GM12878 (cell line): ENCODE results near the gene ANGPTL5. TPM values are rescaled to one million over a fixed set of nuclear protein-coding genes. Genes with fewer than 3 reads are reported as not detected.

ENCODE experiments used
- CBX3 ChIP-seq: fragments of 200-600 bp; sonication (generic); IDR thresholded peaks from 2 replicates; pipeline ENCODE4 v1.6.1; 2016; ENCODE audit warnings: low read depth, borderline replicate concordance
- CBX5 ChIP-seq: sonication (generic); IDR thresholded peaks from 2 replicates; pipeline ENCODE4 v1.6.1; 2016; ENCODE audit warnings: low read depth, moderate library complexity, mild to moderate bottlenecking, inconsistent platforms
- EP300 ChIP-seq, 2 experiments: fragments of 150-350 bp in 1 of 2; IDR thresholded peaks; 2 replicates each; pipeline ENCODE4 v1.6.1; 2011 to 2012; ENCODE audit warnings: low read depth in 2 of 2, low read length in 2 of 2, borderline replicate concordance in 1 of 2, improper control_type of control experiment in 1 of 2, inconsistent platforms in 1 of 2; ENCODE audit not compliant: control insufficient read depth in 1 of 2
- HDGF ChIP-seq: fragments of 450-650 bp; IDR thresholded peaks from 2 replicates; pipeline ENCODE4 v1.6.1; 2016; ENCODE audit warnings: antibody characterized with exemption
- IKZF1 ChIP-seq: fragments of 450-650 bp; conservative IDR thresholded peaks from 2 replicates; pipeline ENCODE4 v1.6.1; 2017; ENCODE audit warnings: antibody characterized with exemption, mild to moderate bottlenecking
- NFIC ChIP-seq: IDR thresholded peaks from 2 replicates; pipeline ENCODE4 v1.6.1; 2012; ENCODE audit warnings: low read depth, mild to moderate bottlenecking, inconsistent platforms, low read length, moderate library complexity
- NFXL1 ChIP-seq: fragments of 450-650 bp; IDR thresholded peaks from 2 replicates; pipeline ENCODE4 v1.6.1; 2017; ENCODE audit warnings: antibody characterized with exemption, mild to moderate bottlenecking, borderline replicate concordance
- NR2C1 ChIP-seq: fragments of 450-650 bp; IDR thresholded peaks from 2 replicates; pipeline ENCODE4 v1.6.1; 2017; ENCODE audit warnings: antibody characterized with exemption, mild to moderate bottlenecking, moderate library complexity
- PAX8 ChIP-seq: fragments of 450-650 bp; IDR thresholded peaks from 2 replicates; pipeline ENCODE4 v1.6.1; 2017; ENCODE audit warnings: mild to moderate bottlenecking, moderate library complexity
- YBX1 ChIP-seq: fragments of 450-650 bp; IDR thresholded peaks from 2 replicates; pipeline ENCODE4 v1.6.1; 2016; ENCODE audit warnings: antibody characterized with exemption
- polyA plus RNA-seq, 11 experiments: library from polyadenylated mRNA; depleted of rRNA in 4 of 11; unstranded in 6 of 11; stranded (reverse) in 5 of 11; fragments of >200 nt; fragmentation: Nextera tagmentation in 4 of 11; fragmentation: Illumina TruSeq in 1 of 11; extraction: Ambion mirVana in 4 of 11; extraction: Trizol in 1 of 11; gene quantifications; 1 replicate in 1 of 11; 2 replicates in 10 of 11; pipeline versions ENCODE4 v1.2.1 to v1.2.3, GENCODE V29; 2011 to 2016; ENCODE audit warnings: inconsistent platforms in 2 of 11, missing spikeins in 2 of 11, low read depth in 1 of 11
- total RNA-seq, 4 experiments: library from RNA; depleted of rRNA in 3 of 4; stranded (reverse); fragments of >200 nt in 3 of 4; fragmentation: Illumina TruSeq in 1 of 4; extraction: Trizol in 1 of 4; gene quantifications; 2 replicates each; pipeline versions ENCODE4 v1.2.1 to v1.2.3, GENCODE V29; 2013 to 2021
- TF ChIP-seq, protein P1 (sequence below): fragments of 450-650 bp; IDR thresholded peaks from 2 replicates; pipeline ENCODE4 v1.6.1; 2017; ENCODE audit warnings: mild to moderate bottlenecking, low read depth, inconsistent platforms; ENCODE audit not compliant: poor library complexity, severe bottlenecking
- TF ChIP-seq, protein P2 (sequence below): IDR thresholded peaks from 2 replicates; pipeline ENCODE4 v1.6.1; 2011; ENCODE audit warnings: borderline replicate concordance, low read depth, mild to moderate bottlenecking, moderate library complexity, mixed read lengths, low read length; ENCODE audit not compliant: insufficient read depth; ENCODE audit errors: extremely low read length

ANGPTL5 gene
- total and polyA plus RNA-seq, 10 of the 15 experiments (the other 5 are each of a cell fraction or from before 2014, with no cell fraction given): not detected

DNA sequence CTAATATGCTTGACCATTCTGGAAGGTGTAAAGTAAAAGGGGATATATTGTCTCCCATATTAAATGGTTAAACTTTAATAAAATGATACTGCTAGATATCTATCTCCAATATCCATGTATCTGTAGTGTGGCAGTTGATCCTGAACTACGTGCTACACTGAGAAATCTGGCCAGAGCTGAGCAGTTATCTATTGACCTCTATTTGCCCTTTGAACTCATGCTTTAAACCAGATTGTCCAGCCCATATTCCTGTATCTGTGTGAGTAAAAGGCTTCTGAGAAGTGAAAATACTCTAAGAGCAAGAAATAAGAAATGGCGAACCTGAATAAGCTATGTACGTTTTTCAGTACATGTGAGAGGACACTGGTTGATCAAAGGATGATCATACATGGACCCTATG lies 39.0 kb upstream of the ANGPTL5 start (continued):
- TF ChIP-seq, protein P1, sequence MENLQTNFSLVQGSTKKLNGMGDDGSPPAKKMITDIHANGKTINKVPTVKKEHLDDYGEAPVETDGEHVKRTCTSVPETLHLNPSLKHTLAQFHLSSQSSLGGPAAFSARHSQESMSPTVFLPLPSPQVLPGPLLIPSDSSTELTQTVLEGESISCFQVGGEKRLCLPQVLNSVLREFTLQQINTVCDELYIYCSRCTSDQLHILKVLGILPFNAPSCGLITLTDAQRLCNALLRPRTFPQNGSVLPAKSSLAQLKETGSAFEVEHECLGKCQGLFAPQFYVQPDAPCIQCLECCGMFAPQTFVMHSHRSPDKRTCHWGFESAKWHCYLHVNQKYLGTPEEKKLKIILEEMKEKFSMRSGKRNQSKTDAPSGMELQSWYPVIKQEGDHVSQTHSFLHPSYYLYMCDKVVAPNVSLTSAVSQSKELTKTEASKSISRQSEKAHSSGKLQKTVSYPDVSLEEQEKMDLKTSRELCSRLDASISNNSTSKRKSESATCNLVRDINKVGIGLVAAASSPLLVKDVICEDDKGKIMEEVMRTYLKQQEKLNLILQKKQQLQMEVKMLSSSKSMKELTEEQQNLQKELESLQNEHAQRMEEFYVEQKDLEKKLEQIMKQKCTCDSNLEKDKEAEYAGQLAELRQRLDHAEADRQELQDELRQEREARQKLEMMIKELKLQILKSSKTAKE: no peak
- TF ChIP-seq NFIC (no peak), YBX1 (no peak), PAX8 (no peak), IKZF1 (no peak), HDGF (no peak), EP300 (IDR thresholded peaks at IDR 0.05; ENCODE audit: borderline replicate concordance in 1 of 2, control insufficient read depth in 1 of 2, low read depth in 2 of 2, low read length in 2 of 2) (no peak), CBX5 (no peak), NFXL1 (no peak), NR2C1 (no peak), CBX3 (no peak)
- TF ChIP-seq, protein P2, sequence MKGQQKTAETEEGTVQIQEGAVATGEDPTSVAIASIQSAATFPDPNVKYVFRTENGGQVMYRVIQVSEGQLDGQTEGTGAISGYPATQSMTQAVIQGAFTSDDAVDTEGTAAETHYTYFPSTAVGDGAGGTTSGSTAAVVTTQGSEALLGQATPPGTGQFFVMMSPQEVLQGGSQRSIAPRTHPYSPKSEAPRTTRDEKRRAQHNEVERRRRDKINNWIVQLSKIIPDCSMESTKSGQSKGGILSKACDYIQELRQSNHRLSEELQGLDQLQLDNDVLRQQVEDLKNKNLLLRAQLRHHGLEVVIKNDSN: no peak
